GM12801 (cell line): ENCODE data around the gene ZNF609.

Experiments
- TF ChIP-seq, protein P1 (sequence below): IDR thresholded peaks from one replicate; pipeline ENCODE4 v1.5.1; 2011; ENCODE audit warnings: control low read depth; ENCODE audit not compliant: insufficient read length; ENCODE audit errors: extremely low read depth

The ZNF609 gene

GRCh38 chr15:64476550-64476949, 16.2 kb downstream of the ZNF609 start:
- TF ChIP-seq, protein P1, sequence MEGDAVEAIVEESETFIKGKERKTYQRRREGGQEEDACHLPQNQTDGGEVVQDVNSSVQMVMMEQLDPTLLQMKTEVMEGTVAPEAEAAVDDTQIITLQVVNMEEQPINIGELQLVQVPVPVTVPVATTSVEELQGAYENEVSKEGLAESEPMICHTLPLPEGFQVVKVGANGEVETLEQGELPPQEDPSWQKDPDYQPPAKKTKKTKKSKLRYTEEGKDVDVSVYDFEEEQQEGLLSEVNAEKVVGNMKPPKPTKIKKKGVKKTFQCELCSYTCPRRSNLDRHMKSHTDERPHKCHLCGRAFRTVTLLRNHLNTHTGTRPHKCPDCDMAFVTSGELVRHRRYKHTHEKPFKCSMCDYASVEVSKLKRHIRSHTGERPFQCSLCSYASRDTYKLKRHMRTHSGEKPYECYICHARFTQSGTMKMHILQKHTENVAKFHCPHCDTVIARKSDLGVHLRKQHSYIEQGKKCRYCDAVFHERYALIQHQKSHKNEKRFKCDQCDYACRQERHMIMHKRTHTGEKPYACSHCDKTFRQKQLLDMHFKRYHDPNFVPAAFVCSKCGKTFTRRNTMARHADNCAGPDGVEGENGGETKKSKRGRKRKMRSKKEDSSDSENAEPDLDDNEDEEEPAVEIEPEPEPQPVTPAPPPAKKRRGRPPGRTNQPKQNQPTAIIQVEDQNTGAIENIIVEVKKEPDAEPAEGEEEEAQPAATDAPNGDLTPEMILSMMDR: no peak

DNA sequence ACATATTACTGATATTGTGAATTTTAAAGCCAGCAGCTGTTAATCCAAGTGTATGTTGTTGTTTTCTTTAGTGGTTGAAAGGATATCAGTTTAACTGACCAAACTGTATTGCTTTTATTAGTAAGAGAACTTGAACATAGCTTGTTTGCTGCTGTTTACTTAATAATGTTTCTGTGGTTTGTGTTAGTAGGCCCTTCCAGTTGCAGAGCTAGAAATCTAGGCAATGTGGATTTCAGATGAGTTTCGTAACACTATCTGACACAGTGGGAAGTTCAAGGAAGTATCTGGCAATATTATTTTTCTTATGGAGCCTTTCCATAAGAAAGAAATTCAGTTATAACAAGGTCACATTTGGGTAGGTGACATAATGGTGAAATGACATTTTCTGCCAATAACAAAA, 18.5 kb downstream of the ZNF609 start:
- TF ChIP-seq, protein P1: no peak

- TF ChIP-seq, protein P1: no peak
Measured at GRCh38 chr15:64480891-64481290, 20.5 kb downstream of the ZNF609 start.

DNA sequence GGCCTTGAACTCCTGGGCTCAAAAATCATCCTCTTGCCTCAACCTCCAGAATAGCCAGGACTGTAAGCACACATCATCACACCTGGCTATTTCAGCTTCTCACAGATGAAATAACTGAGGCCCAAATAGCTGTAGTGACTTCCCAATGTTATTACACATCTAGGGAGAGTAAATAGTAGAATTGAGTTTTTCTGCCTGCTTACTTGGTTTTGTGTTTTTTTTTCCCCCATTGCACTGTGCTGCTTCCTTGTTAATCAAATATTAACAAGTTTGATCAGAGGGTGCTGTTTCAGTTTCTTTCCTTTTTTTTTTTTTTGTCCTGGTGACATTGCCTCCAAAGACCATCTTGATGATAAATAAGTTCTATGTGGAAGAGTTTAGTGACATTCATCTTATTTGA, 23.4 kb downstream of the ZNF609 start:
- TF ChIP-seq, protein P1: no peak

DNA sequence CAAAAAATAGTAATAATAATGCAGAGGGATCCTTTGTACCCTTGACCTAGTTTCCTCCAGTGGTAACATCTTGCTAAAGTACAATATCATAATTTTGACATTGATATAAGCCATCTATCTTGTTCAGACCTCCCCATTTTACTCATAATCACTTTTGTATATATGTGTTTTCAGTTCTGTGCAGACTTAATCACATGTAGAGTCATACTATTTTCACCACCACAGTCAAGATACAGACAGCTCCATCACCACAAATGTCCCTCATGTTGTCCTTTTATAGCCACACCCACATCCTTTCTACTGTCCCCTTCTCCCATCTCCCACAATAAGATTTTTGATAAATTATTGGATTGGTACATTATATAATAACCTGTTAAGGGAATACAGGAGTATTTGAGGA, 25.4 kb downstream of the ZNF609 start:
- TF ChIP-seq, protein P1: no peak

DNA sequence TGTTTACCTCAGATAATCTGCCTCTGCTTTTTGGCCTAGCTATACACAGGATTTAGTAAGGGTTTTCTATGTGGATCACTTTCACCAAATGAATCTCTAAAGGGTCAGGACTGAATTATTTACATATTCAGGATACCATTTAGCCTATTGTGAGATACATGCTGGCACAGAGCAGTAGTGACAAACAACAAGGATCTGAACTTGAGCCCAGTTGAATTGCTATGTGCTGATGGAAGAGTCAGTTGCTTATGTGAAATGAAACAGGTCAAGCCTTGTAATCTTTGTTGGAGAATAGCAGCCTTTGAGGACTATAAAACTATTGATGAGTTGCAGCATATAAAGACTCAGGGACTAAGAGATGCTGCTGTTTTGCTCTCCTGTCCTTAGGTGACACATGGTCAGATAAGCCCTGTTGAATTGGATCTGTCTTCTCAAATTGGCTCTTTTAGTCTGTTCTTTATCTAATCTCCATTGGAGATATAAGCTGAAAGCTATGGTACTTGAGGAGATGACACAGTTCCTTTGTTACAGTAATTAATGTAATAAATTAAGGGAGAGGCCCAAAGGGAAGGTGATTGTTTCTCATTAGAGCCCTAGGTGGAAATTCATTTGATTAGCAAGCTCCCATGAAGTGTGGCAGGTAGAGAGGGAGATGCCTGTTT, 30.4 kb downstream of the ZNF609 start:
- TF ChIP-seq, protein P1: no peak

DNA sequence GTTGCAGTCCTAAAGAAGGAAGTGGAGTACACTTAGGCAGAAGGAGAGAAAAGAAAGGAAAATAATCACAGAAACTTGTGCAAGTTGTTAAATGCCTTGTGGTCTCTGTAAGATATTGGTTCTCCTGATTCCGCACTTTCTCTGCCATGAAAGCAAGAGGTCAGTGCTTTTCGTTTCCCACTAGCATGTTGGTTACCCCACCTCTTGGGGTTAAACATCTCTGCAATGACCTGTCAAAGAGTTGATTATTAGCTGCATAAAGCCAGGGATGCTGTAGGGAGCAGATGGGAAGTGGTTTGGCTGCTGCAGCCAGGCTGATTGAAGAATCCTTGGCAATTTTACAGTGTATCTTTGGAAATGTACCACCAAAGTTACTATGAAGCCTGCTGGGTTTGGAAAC, 33.3 kb downstream of the ZNF609 start:
- TF ChIP-seq, protein P1: no peak
